IMR-90 (cell line): ENCODE measurements around the gene PRR23E. TPM values are rescaled to one million over a fixed set of nuclear protein-coding genes. Genes with fewer than 3 reads are reported as not detected.
A peak's percentile ranks its signal among the peaks of the same experiment; 100 is the strongest.

Experiments used
- ATAC-seq: fragments of 200-7000 bp; cut with Tn5 transposase; 2 replicates; pipeline ENCODE4 v1.9.1; 2020; ENCODE audit warnings: low read depth, mild to moderate bottlenecking, moderate library complexity
- BruUV-seq: library from RNA; stranded (reverse); fragments of 400-500 nt; replicated peaks from 2 replicates; lab custom pipeline; 2021; lab: Mats Ljungman, UMichigan
- CTCF ChIA-PET: fragments of 300-600 bp; formaldehyde crosslinking; extraction: SDS; loops from one replicate; lab custom pipeline; 2021; ENCODE audit warnings: antibody characterized with exemption; lab: Yijun Ruan, JAX
- POLR2A ChIA-PET: fragments of 300-600 bp; sonication (Branson Sonifier 250); formaldehyde crosslinking; loops from one replicate; lab custom pipeline; 2022; ENCODE audit warnings: antibody characterized with exemption; ENCODE audit not compliant: unreplicated experiment; lab: Charles Lee
- DNase-seq: peaks from one replicate; pipeline ENCODE4 v3.0.0; 2013
- H2AFZ ChIP-seq: replicated peaks from 2 replicates; pipeline ENCODE3; 2013; ENCODE audit warnings: low read length, mild to moderate bottlenecking; ENCODE audit not compliant: poor library complexity
- H2AK5ac ChIP-seq: 2 replicates; pipeline ENCODE4 v1.6.1; 2013; ENCODE audit warnings: low read depth, low read length, inconsistent platforms
- H2AK9ac ChIP-seq: replicated peaks from 2 replicates; pipeline ENCODE3; 2013; ENCODE audit warnings: mild to moderate bottlenecking, low read depth, low read length, moderate library complexity; ENCODE audit not compliant: poor library complexity
- H2BK120ac ChIP-seq: 2 replicates; pipeline ENCODE4 v1.6.1; 2013; ENCODE audit warnings: low read depth, low read length, inconsistent platforms
- H2BK15ac ChIP-seq: 3 replicates; pipeline ENCODE4 v1.6.1; 2013; ENCODE audit warnings: low read depth, low read length, inconsistent platforms
- H2BK20ac ChIP-seq: 2 replicates; pipeline ENCODE4 v1.6.1; 2013; ENCODE audit warnings: low read depth, mild to moderate bottlenecking, inconsistent platforms, low read length, moderate library complexity
- H2BK5ac ChIP-seq: 2 replicates; pipeline ENCODE4 v1.6.1; 2013; ENCODE audit warnings: mild to moderate bottlenecking, low read depth, low read length, inconsistent platforms; ENCODE audit not compliant: poor library complexity, severe bottlenecking
- H3K14ac ChIP-seq: replicated peaks from 2 replicates; pipeline ENCODE4 v1.6.1; 2013; ENCODE audit warnings: low read depth, low read length, inconsistent platforms
- H3K18ac ChIP-seq: 2 replicates; pipeline ENCODE4 v1.6.1; 2013; ENCODE audit warnings: low read depth, low read length, control low read depth
- H3K23ac ChIP-seq: 2 replicates; pipeline ENCODE4 v1.6.1; 2013; ENCODE audit warnings: low read depth, low read length, inconsistent platforms
- H3K27ac ChIP-seq: 2 replicates; pipeline ENCODE4 v1.5.1; 2013; ENCODE audit warnings: mild to moderate bottlenecking, control low read depth, low read length; ENCODE audit not compliant: insufficient read depth
- H3K27me3 ChIP-seq: 2 replicates; pipeline ENCODE4 v1.6.1; 2013; ENCODE audit warnings: low read length; ENCODE audit not compliant: control insufficient read depth, insufficient read depth
- H3K36me3 ChIP-seq: 2 replicates; pipeline ENCODE4 v1.6.1; 2013; ENCODE audit warnings: low read length, mixed read lengths; ENCODE audit not compliant: control insufficient read depth, insufficient read depth
- H3K4ac ChIP-seq: 2 replicates; pipeline ENCODE4 v1.6.1; 2013; ENCODE audit warnings: low read depth, low read length, inconsistent platforms
- H3K4me1 ChIP-seq: 2 replicates; pipeline ENCODE4 v1.6.1; 2013; ENCODE audit warnings: low read length, mixed read lengths; ENCODE audit not compliant: control insufficient read depth, insufficient read depth
- H3K4me2 ChIP-seq: 2 replicates; pipeline ENCODE4 v1.6.1; 2013; ENCODE audit warnings: low read depth, mild to moderate bottlenecking, control low read depth, low read length, moderate library complexity
- H3K4me3 ChIP-seq: 2 replicates; pipeline ENCODE4 v1.5.1; 2013; ENCODE audit warnings: low read depth, mild to moderate bottlenecking, control low read depth, low read length, moderate library complexity; ENCODE audit not compliant: insufficient read depth
- H3K56ac ChIP-seq: 2 replicates; pipeline ENCODE4 v1.6.1; 2013; ENCODE audit warnings: low read length, inconsistent platforms; ENCODE audit not compliant: insufficient read depth; ENCODE audit errors: extremely low read depth
- H3K79me1 ChIP-seq, 2 experiments: 2 replicates each; pipeline ENCODE4 v1.6.1; 2013; ENCODE audit warnings: low read length in 2 of 2, inconsistent platforms in 1 of 2, low read depth in 1 of 2
- H3K9ac ChIP-seq: 2 replicates; pipeline ENCODE4 v1.6.1; 2013; ENCODE audit warnings: low read depth, low read length, control low read depth
- H3K9me1 ChIP-seq: 2 replicates; pipeline ENCODE4 v1.6.1; 2013; ENCODE audit warnings: low read length, inconsistent platforms; ENCODE audit not compliant: insufficient read depth
- H3K9me3 ChIP-seq: 2 replicates; pipeline ENCODE4 v1.6.1; 2013; ENCODE audit warnings: low read length; ENCODE audit not compliant: control insufficient read depth, insufficient read depth
- H4K20me1 ChIP-seq: 2 replicates; pipeline ENCODE4 v1.6.1; 2013; ENCODE audit warnings: low read length, inconsistent platforms; ENCODE audit not compliant: insufficient read depth
- H4K5ac ChIP-seq: 2 replicates; pipeline ENCODE4 v1.6.1; 2013; ENCODE audit warnings: mild to moderate bottlenecking, low read depth, low read length, control low read depth
- H4K8ac ChIP-seq, 2 experiments: 2 replicates each; pipeline ENCODE4 v1.6.1; 2013; ENCODE audit warnings: low read depth in 2 of 2, low read length in 2 of 2, control low read depth in 1 of 2, inconsistent platforms in 1 of 2
- H4K91ac ChIP-seq: 2 replicates; pipeline ENCODE4 v1.6.1; 2013; ENCODE audit warnings: low read depth, low read length, inconsistent platforms; ENCODE audit not compliant: insufficient read depth
- BHLHE40 ChIP-seq: fragments of 150-350 bp; IDR thresholded peaks from 2 replicates; pipeline ENCODE4 v1.6.1; 2016; ENCODE audit warnings: mild to moderate bottlenecking, low read depth, low read length
- CEBPB ChIP-seq: IDR thresholded peaks from 2 replicates; pipeline ENCODE4 v1.6.1; 2012; ENCODE audit warnings: low read depth, low read length, improper control_type of control experiment
- CHD1 ChIP-seq: IDR thresholded peaks from 2 replicates; pipeline ENCODE4 v1.6.1; 2012; ENCODE audit warnings: low read depth, low read length, improper control_type of control experiment
- CTCF ChIP-seq: conservative IDR thresholded peaks from 2 replicates; pipeline ENCODE4 v1.5.1; 2012; ENCODE audit warnings: mild to moderate bottlenecking, low read depth, low read length, improper control_type of control experiment
- FOS ChIP-seq: fragments of 150-350 bp; IDR thresholded peaks from 2 replicates; pipeline ENCODE4 v1.6.1; 2016; ENCODE audit warnings: low read depth, low read length
- MAFK ChIP-seq: IDR thresholded peaks from 2 replicates; pipeline ENCODE4 v1.6.1; 2012; ENCODE audit warnings: low read depth, low read length, improper control_type of control experiment
- MAZ ChIP-seq: IDR thresholded peaks from 2 replicates; pipeline ENCODE4 v1.6.1; 2012; ENCODE audit warnings: low read depth, mild to moderate bottlenecking, low read length, improper control_type of control experiment, moderate library complexity, borderline replicate concordance
- MXI1 ChIP-seq: IDR thresholded peaks from 2 replicates; pipeline ENCODE4 v1.6.1; 2012; ENCODE audit warnings: low read depth, mild to moderate bottlenecking, low read length, moderate library complexity, borderline replicate concordance
- NFE2L2 ChIP-seq: fragments of 150-350 bp; IDR thresholded peaks from 2 replicates; pipeline ENCODE4 v1.6.1; 2016; ENCODE audit warnings: low read depth, mild to moderate bottlenecking, low read length
- POLR2A ChIP-seq: IDR thresholded peaks from 2 replicates; pipeline ENCODE4 v1.6.1; 2012; ENCODE audit warnings: mild to moderate bottlenecking, low read depth, low read length
- RAD21 ChIP-seq: IDR thresholded peaks from 2 replicates; pipeline ENCODE4 v1.6.1; 2012; ENCODE audit warnings: low read length, improper control_type of control experiment
- RCOR1 ChIP-seq: IDR thresholded peaks from 2 replicates; pipeline ENCODE4 v1.6.1; 2012; ENCODE audit warnings: mild to moderate bottlenecking, low read length, improper control_type of control experiment; ENCODE audit not compliant: insufficient replicate concordance
- RFX5 ChIP-seq: IDR thresholded peaks from 2 replicates; pipeline ENCODE4 v1.8.0; 2012; ENCODE audit warnings: low read depth, mild to moderate bottlenecking, low read length, moderate library complexity
- SMC3 ChIP-seq: fragments of 150-350 bp; IDR thresholded peaks from 2 replicates; pipeline ENCODE4 v1.6.1; 2016; ENCODE audit warnings: low read depth, mild to moderate bottlenecking, antibody characterized with exemption, low read length, moderate library complexity
- USF2 ChIP-seq: fragments of 150-350 bp; IDR thresholded peaks from 2 replicates; pipeline ENCODE4 v1.6.1; 2017; ENCODE audit warnings: mild to moderate bottlenecking, antibody characterized with exemption, low read length, low read depth
- WGBS, 2 experiments: methylation state at CpG; one replicate each; pipeline versions ENCODE4 v1.1.5 to v1.1.7; 2013; ENCODE audit warnings: missing lambda C conversion rate in 2 of 2; ENCODE audit not compliant: insufficient read length in 1 of 2; ENCODE audit errors: extremely low coverage in 2 of 2; 5-methylcytosine and 5-hydroxymethylcytosine counted together
- dilution Hi-C: fragments of 300-500 bp; cut with HindIII; formaldehyde crosslinking; loops from one replicate; pipeline ENCODE4 v1.14.3; 2018; ENCODE audit warnings: low sequenced_read_pairs; ENCODE audit not compliant: unreplicated experiment
- in situ Hi-C: fragments of 300-500 bp; cut with MboI; formaldehyde crosslinking; loops from 3 replicates; pipeline ENCODE4 v1.14.3; 2019; ENCODE audit warnings: low sequenced_read_pairs, inconsistent platforms, mixed read lengths
- intact Hi-C: fragments of 100-400 bp; cut with micrococcal nuclease; formaldehyde crosslinking; loops from 2 replicates; pipeline ENCODE4 v1.10.0; 2022
- polyA plus RNA-seq, 3 experiments: library from polyadenylated mRNA; depleted of rRNA; stranded (reverse); fragments of >200 nt; gene quantifications; 2 replicates each; pipeline ENCODE4 v1.2.3, GENCODE V29; 2012; ENCODE audit warnings: low replicate concordance in 1 of 3
- total RNA-seq: library from RNA; depleted of rRNA; stranded (reverse); fragments of >200 nt; gene quantifications from 2 replicates; pipeline ENCODE4 v1.2.3, GENCODE V29; 2012
- TF ChIP-seq, protein P1 (sequence below): fragments of 150-350 bp; IDR thresholded peaks from 2 replicates; pipeline ENCODE4 v1.6.1; 2016; ENCODE audit warnings: low read depth, mild to moderate bottlenecking, low read length, moderate library complexity, borderline replicate concordance

Gene PRR23E
- total and polyA plus RNA-seq, 2 of the 4 experiments (the other 2 are of a cell fraction) = not detected

DNA sequence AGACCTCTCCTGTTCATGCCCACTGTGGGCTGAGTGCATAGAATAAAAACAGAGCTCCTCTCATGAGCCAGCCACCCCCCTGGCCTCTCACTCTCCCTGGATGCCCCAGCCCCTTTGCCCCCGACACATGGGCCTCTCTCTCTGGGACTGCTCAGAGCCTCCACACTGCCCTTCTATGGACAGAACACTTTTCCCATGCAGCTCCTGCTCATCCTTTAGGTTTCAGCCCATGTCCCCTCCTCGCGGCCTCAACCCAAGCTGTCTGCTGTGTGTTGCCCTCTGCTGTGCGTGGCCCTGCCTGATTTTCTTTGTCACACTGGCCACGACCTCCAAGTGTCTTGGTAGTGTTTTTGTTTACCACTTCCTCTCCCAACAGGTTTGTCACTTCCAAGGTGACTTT lies 20.7 kb upstream of the PRR23E start:
- in situ Hi-C loops = no loop called here
- H3K9me1 ChIP-seq = no peaks in the 10 kb centered on the region; the same call in 1 of the 2 replicates
- H2BK120ac ChIP-seq = no peak overlapping the region
- no peaks in the 10 kb centered on the region for H3K79me1 ChIP-seq
- 0 out of 2 replicates have a peak, but pooled peaks cover 6% of the 10 kb centered on the region for H4K20me1 ChIP-seq
- H3K9me3 ChIP-seq = no peaks in the 10 kb centered on the region
- H3K36me3 ChIP-seq = no peaks in the 10 kb centered on the region
- intact Hi-C loops = no loop called here
- H3K4ac ChIP-seq = no peak overlapping the region
- no TSS peak for BruUV-seq
- H3K4me3 ChIP-seq = no peak overlapping the region
- H3K14ac ChIP-seq = no peak overlapping the region
- no peak overlapping the region for H4K5ac ChIP-seq
- peaks cover 3% of the 10 kb centered on the region; the same call in 1 of the 2 replicates for H3K4me1 ChIP-seq
- POLR2A ChIA-PET = no interaction called here
- no peak overlapping the region for H2BK15ac ChIP-seq
- CTCF ChIA-PET = no interaction called here
- H4K91ac ChIP-seq = no peak overlapping the region
- peaks cover 13% of the 10 kb centered on the region for H3K27me3 ChIP-seq
- no peak for ATAC-seq
- 86% methylated on average over 1 of the region's 5 CpGs; no CpG with 5 or more reads in 1 of the 2 experiments for WGBS, 2 experiments
- H2AFZ ChIP-seq = peak overlapping the region; percentile 50
- no peak for DNase-seq
- dilution Hi-C loops = no loop called here
- no peak overlapping the region for H2BK5ac ChIP-seq
- H2AK5ac ChIP-seq = no peak overlapping the region
- no peak overlapping the region for H3K9ac ChIP-seq
- H3K27ac ChIP-seq = no peak overlapping the region
- no peak for TF ChIP-seq MAZ
- no peak for TF ChIP-seq MAFK
- no peak for TF ChIP-seq RCOR1
- TF ChIP-seq CHD1 = no peak
- TF ChIP-seq CEBPB = no peak
- TF ChIP-seq SMC3 = no peak
- TF ChIP-seq RAD21 = no peak
- no peak for TF ChIP-seq NFE2L2
- TF ChIP-seq CTCF = no peak
- no peak for TF ChIP-seq BHLHE40
- TF ChIP-seq RFX5 = no peak
- TF ChIP-seq, protein P1, sequence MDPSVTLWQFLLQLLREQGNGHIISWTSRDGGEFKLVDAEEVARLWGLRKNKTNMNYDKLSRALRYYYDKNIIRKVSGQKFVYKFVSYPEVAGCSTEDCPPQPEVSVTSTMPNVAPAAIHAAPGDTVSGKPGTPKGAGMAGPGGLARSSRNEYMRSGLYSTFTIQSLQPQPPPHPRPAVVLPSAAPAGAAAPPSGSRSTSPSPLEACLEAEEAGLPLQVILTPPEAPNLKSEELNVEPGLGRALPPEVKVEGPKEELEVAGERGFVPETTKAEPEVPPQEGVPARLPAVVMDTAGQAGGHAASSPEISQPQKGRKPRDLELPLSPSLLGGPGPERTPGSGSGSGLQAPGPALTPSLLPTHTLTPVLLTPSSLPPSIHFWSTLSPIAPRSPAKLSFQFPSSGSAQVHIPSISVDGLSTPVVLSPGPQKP = no peak
- TF ChIP-seq USF2 = no peak
- TF ChIP-seq FOS = no peak
- TF ChIP-seq MXI1 = no peak
- TF ChIP-seq POLR2A = no peak
- H3K18ac ChIP-seq = no peak overlapping the region
- H3K23ac ChIP-seq = no peak overlapping the region
- no peak overlapping the region for H3K56ac ChIP-seq
- H2BK20ac ChIP-seq = no peak overlapping the region
- H2AK9ac ChIP-seq = peak overlapping the region; percentile 23
- H4K8ac ChIP-seq = no peak overlapping the region
- no peak overlapping the region for H3K4me2 ChIP-seq
